Fibroblast of lung (primary cell): ENCODE data around the gene RAPGEF5. TPM values are rescaled to one million over a fixed set of nuclear protein-coding genes. Genes with fewer than 3 reads are reported as not detected.

Experiments used
- DNase-seq, 2 donors: peaks; one replicate each; pipeline versions ENCODE4 v3.0.0 to v3.0.0-alpha.2; 2010; ENCODE audit warnings: low read depth in 2 of 2
- H2AFZ ChIP-seq: 2 replicates; pipeline ENCODE4 v1.5.1; 2012; ENCODE audit warnings: low read length, control low read depth, inconsistent platforms
- H3K27ac ChIP-seq: 2 replicates; pipeline ENCODE4 v1.5.1; 2011; ENCODE audit warnings: low read length, control low read depth; ENCODE audit not compliant: insufficient read depth
- H3K27me3 ChIP-seq: 2 replicates; pipeline ENCODE4 v1.5.1; 2011; ENCODE audit warnings: mild to moderate bottlenecking, low read length; ENCODE audit not compliant: control insufficient read depth, insufficient read depth
- H3K36me3 ChIP-seq: 2 replicates; pipeline ENCODE4 v1.5.1; 2011; ENCODE audit warnings: low read length; ENCODE audit not compliant: control insufficient read depth, insufficient read depth
- H3K4me1 ChIP-seq: 2 replicates; pipeline ENCODE4 v1.5.1; 2011; ENCODE audit warnings: low read length; ENCODE audit not compliant: control insufficient read depth, insufficient read depth; ENCODE audit errors: extremely low read depth
- H3K4me2 ChIP-seq: 2 replicates; pipeline ENCODE4 v1.5.1; 2011; ENCODE audit warnings: low read length, control low read depth; ENCODE audit not compliant: insufficient read depth; ENCODE audit errors: extremely low read depth
- H3K4me3 ChIP-seq, 4 experiments: fragments of 200-600 bp in 1 of 4; sonication (generic) in 1 of 4; replicated peaks in 1 of 4; 2 replicates each; pipeline ENCODE4 v1.5.1; 2011 to 2016; ENCODE audit warnings: low read length in 4 of 4, low read depth in 3 of 4, mild to moderate bottlenecking in 3 of 4, control low read depth in 2 of 4, inconsistent platforms in 1 of 4, mixed read lengths in 1 of 4; ENCODE audit not compliant: insufficient read depth in 1 of 4; ENCODE audit errors: control extremely low read depth in 1 of 4
- H3K79me2 ChIP-seq: 2 replicates; pipeline ENCODE4 v1.5.1; 2012; ENCODE audit warnings: mild to moderate bottlenecking, low read length, inconsistent platforms; ENCODE audit not compliant: control insufficient read depth, insufficient read depth
- H3K9ac ChIP-seq: 2 replicates; pipeline ENCODE4 v1.5.1; 2011; ENCODE audit warnings: mild to moderate bottlenecking, low read length, control low read depth; ENCODE audit not compliant: insufficient read depth
- H3K9me3 ChIP-seq: 2 replicates; pipeline ENCODE4 v1.5.1; 2012; ENCODE audit warnings: low read depth, low read length; ENCODE audit not compliant: control insufficient read depth, insufficient read depth
- H4K20me1 ChIP-seq: 2 replicates; pipeline ENCODE4 v1.5.1; 2011; ENCODE audit warnings: low read length; ENCODE audit not compliant: control insufficient read depth, insufficient read depth; ENCODE audit errors: extremely low read depth
- CTCF ChIP-seq, 2 donors: IDR thresholded peaks in 1 of 2; conservative IDR thresholded peaks in 1 of 2; 1 replicate in 1 of 2; 2 replicates in 1 of 2; pipeline ENCODE4 v1.5.1; 2011 to 2012; ENCODE audit warnings: low read length in 2 of 2, control low read depth in 1 of 2, inconsistent platforms in 1 of 2, low read depth in 1 of 2, mild to moderate bottlenecking in 1 of 2
- EZH2 ChIP-seq: IDR thresholded peaks from 2 replicates; pipeline ENCODE4 v1.5.1; 2012; ENCODE audit warnings: low read length, control low read depth, mild to moderate bottlenecking; ENCODE audit errors: missing control alignments
- polyA plus RNA-seq, 2 donors: library from polyadenylated mRNA; depleted of rRNA in 1 of 2; stranded (reverse) in 1 of 2; unstranded in 1 of 2; fragments of >200 nt; gene quantifications; 2 replicates each; pipeline ENCODE4 v1.2.1, GENCODE V29; 2011 to 2012; ENCODE audit warnings: missing spikeins in 1 of 2
- total RNA-seq: library from RNA; depleted of rRNA; stranded (reverse); fragments of >200 nt; gene quantifications from 2 replicates; pipeline ENCODE4 v1.2.1, GENCODE V29; 2014

Gene RAPGEF5
- total and polyA plus RNA-seq, 2 donors (not counting 1 experiment from before 2014, with no cell fraction given): 1.4 to 1.5 TPM

- Histone ChIP-seq H3K4me2 (no peak overlapping the region), H3K9me3 (no peaks in the 10 kb centered on the region)
- DNase-seq: no peak
Measured at GRCh38 chr7:22252936-22253536, 103.9 kb downstream of the RAPGEF5 start.

GRCh38 chr7:22252016-22252415, 104.9 kb downstream of the RAPGEF5 start:
- no peak for TF ChIP-seq CTCF (conservative IDR thresholded peaks at IDR 0.05 in 1 of 2, IDR thresholded peaks at IDR 0.05 in 1 of 2; ENCODE audit: low read depth in 1 of 2, low read length in 2 of 2)
- TF ChIP-seq EZH2: no peak
- no peaks in the 10 kb centered on the region for H3K36me3 ChIP-seq
- H3K4me1 ChIP-seq: no peaks in the 10 kb centered on the region
- H3K4me2 ChIP-seq: no peak overlapping the region
- no peak overlapping the region for H2AFZ ChIP-seq
- H3K27ac ChIP-seq: no peak overlapping the region
- H3K79me2 ChIP-seq: no peaks in the 10 kb centered on the region
- no peaks in the 10 kb centered on the region for H4K20me1 ChIP-seq
- no peak overlapping the region for H3K9ac ChIP-seq
- no peaks in the 10 kb centered on the region for H3K27me3 ChIP-seq
- no peak overlapping the region for H3K4me3 ChIP-seq
- no peak for DNase-seq
- no peaks in the 10 kb centered on the region for H3K9me3 ChIP-seq

More at GRCh38 chr7:22252936-22253536, 103.9 kb downstream of the RAPGEF5 start:
- Histone ChIP-seq H3K27ac (no peak overlapping the region), H3K4me3 (no peak overlapping the region), H2AFZ (no peak overlapping the region), H3K79me2 (no peaks in the 10 kb centered on the region), H3K4me1 (no peaks in the 10 kb centered on the region), H4K20me1 (no peaks in the 10 kb centered on the region), H3K36me3 (no peaks in the 10 kb centered on the region), H3K27me3 (no peaks in the 10 kb centered on the region), H3K9ac (no peak overlapping the region)
- no peak for TF ChIP-seq CTCF (conservative IDR thresholded peaks at IDR 0.05 in 1 of 2, IDR thresholded peaks at IDR 0.05 in 1 of 2; ENCODE audit: low read depth in 1 of 2, low read length in 2 of 2)
- TF ChIP-seq EZH2: no peak

- H3K4me3 ChIP-seq: no peak overlapping the region
- H3K9ac ChIP-seq: no peak overlapping the region
- H2AFZ ChIP-seq: no peak overlapping the region
- no peaks in the 10 kb centered on the region for H3K36me3 ChIP-seq
- no peaks in the 10 kb centered on the region for H4K20me1 ChIP-seq
- no peaks in the 10 kb centered on the region for H3K27me3 ChIP-seq
- no peak for TF ChIP-seq EZH2
- no peak for TF ChIP-seq CTCF (conservative IDR thresholded peaks at IDR 0.05 in 1 of 2, IDR thresholded peaks at IDR 0.05 in 1 of 2; ENCODE audit: low read depth in 1 of 2, low read length in 2 of 2)
- no peak overlapping the region for H3K4me2 ChIP-seq
- H3K9me3 ChIP-seq: no peaks in the 10 kb centered on the region
- DNase-seq: no peak
- H3K27ac ChIP-seq: no peak overlapping the region
- H3K79me2 ChIP-seq: no peaks in the 10 kb centered on the region
- H3K4me1 ChIP-seq: no peaks in the 10 kb centered on the region
Measured at GRCh38 chr7:22251281-22251680, 105.7 kb downstream of the RAPGEF5 start.
